Nephron (organoid): ENCODE data around the gene IQSEC1.

ENCODE experiments used
- H3K27ac Mint-ChIP-seq, 3 experiments: 2 replicates each; pipeline ENCODE4 v1.8.0; 2020; ENCODE audit warnings: mixed read lengths in 3 of 3, mild to moderate bottlenecking in 2 of 3, moderate library complexity in 1 of 3
- H3K27me3 Mint-ChIP-seq: 2 replicates; pipeline ENCODE4 v1.8.0; 2021; ENCODE audit warnings: low read depth, mild to moderate bottlenecking, moderate library complexity, mixed read lengths
- H3K36me3 Mint-ChIP-seq: 2 replicates; pipeline ENCODE4 v1.8.0; 2020; ENCODE audit warnings: low read depth, mixed read lengths
- H3K4me1 Mint-ChIP-seq: 2 replicates; pipeline ENCODE4 v1.8.0; 2020; ENCODE audit warnings: mixed read lengths
- H3K4me3 Mint-ChIP-seq, 3 experiments: 2 replicates each; pipeline ENCODE4 v1.8.0; 2020; ENCODE audit warnings: mild to moderate bottlenecking in 3 of 3, mixed read lengths in 3 of 3, moderate library complexity in 2 of 3
- H3K9me3 Mint-ChIP-seq: 2 replicates; pipeline ENCODE4 v1.8.0; 2020; ENCODE audit warnings: mixed read lengths
- TF ChIP-seq, protein P1 (sequence below), 3 experiments: fragments of 200-600 bp; sonication (generic); IDR thresholded peaks; one replicate each; pipeline ENCODE4 v1.5.0; 2021; ENCODE audit warnings: antibody characterized with exemption in 3 of 3; ENCODE audit not compliant: unreplicated experiment in 3 of 3

IQSEC1 gene

DNA sequence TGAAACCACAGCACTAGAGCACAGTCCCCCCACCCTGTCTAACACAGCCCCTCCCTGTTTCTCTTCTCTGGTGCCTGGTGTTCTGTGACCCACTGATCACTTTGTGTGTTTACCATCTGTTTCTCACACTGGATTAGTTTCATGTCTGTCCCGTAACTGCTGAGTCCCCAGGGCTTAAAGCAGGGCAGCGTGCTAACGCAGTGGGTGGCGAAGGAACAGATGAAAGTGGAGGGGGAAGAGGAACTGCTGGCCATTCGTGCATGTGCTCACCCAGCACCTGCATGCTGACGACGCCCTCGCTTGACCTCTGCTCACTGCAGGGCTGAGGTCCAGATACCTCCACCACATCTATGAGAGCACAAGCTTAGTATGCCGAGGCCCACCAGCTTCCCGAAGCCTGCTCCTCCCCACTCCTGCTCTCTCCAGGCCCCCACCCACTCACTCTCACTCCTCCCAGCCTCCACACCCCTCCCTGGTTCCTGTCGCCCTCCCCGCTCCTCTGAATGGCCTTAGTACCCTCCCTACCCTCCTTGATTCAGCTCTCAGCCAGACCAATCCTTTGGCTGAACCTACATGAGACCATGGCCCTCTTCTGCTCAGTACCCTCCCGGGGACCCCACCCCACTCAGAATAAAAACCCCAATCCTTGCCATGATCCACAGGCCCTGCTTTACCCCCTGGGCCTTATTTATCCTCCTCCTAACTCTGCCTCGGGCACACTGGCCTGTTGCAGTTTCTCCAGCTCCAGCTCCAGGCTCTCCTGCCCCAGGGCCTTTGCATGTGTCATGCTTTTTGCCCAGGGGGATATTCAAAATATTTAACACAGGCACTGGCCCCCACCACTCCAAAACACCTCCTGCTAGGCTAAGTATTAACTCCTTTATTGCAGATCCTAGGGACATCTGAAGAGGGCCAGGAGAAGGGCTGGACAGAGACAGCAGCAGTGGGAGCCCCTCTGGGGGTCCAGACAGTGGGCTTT is 15.1 kb upstream of the IQSEC1 start:
- Mint-ChIP-seq H3K4me3 (no peak overlapping the region), H3K9me3 (no peaks in the 10 kb centered on the region), H3K27me3 (peaks cover 38% of the 10 kb centered on the region), H3K4me1 (peaks cover 7% of the 10 kb centered on the region), H3K27ac (no peak overlapping the region), H3K36me3 (no peaks in the 10 kb centered on the region)
- TF ChIP-seq, protein P1, sequence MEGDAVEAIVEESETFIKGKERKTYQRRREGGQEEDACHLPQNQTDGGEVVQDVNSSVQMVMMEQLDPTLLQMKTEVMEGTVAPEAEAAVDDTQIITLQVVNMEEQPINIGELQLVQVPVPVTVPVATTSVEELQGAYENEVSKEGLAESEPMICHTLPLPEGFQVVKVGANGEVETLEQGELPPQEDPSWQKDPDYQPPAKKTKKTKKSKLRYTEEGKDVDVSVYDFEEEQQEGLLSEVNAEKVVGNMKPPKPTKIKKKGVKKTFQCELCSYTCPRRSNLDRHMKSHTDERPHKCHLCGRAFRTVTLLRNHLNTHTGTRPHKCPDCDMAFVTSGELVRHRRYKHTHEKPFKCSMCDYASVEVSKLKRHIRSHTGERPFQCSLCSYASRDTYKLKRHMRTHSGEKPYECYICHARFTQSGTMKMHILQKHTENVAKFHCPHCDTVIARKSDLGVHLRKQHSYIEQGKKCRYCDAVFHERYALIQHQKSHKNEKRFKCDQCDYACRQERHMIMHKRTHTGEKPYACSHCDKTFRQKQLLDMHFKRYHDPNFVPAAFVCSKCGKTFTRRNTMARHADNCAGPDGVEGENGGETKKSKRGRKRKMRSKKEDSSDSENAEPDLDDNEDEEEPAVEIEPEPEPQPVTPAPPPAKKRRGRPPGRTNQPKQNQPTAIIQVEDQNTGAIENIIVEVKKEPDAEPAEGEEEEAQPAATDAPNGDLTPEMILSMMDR (IDR thresholded peaks at IDR 0.05; ENCODE audit: unreplicated experiment in 3 of 3): no peak

DNA sequence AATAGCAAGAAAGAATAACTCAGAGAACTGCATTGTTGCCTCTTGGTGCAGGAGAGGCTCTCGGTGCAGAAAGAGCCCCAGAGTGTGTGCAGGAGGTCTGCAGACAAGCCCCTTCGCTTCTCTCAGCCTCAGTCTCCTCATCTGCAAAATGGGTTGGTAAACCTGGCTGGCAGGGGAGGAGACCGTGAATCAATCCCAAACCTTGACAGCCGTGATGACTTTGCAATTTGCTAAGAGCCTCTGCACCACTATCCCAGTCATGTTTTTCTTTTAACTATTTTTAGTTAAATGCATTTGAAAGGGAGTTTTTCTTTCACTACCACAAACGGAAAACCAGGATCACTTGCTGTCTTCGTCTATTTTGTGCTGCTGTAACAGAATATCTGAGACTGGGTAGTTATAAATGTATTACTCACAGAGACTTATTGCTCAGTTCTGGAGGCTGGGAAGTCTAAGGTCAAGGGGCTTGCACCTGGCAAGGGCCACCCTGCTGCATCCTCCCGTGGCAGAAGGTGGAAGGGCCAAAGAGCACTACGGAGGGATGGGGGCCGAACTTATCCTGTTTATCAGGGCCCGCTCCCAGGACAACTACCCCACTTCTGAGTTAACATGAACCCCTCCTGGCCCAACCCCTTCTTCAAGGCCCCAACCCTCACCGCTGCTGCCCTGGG is 14.2 kb upstream of the IQSEC1 start:
- Mint-ChIP-seq H3K27ac (no peak overlapping the region), H3K36me3 (no peaks in the 10 kb centered on the region), H3K4me1 (peaks cover 7% of the 10 kb centered on the region), H3K4me3 (no peak overlapping the region), H3K27me3 (peaks cover 31% of the 10 kb centered on the region), H3K9me3 (no peaks in the 10 kb centered on the region)
- TF ChIP-seq, protein P1 (IDR thresholded peaks at IDR 0.05; ENCODE audit: unreplicated experiment in 3 of 3): no peak

DNA sequence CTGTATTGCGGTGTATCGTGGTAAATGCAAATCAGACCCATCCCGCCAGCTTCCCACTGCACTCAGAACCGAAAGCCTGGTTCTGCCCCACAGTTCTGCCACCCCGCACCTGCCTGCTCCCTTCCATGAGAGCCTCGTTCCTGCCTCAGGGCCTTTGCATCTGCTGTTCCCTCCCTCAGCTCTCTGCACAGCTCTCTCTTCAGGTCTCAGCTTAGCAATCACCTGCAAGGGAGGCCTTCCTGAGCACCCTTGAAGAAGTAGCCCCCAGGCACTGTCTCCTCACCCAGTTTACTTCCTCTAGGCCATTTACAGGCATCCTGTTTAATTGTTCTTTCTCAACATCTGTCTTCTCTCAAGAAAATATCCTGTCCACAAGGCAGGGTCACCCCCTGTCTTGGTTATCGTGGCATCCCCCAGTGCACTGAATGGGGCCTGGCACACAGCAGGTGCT is 13.3 kb upstream of the IQSEC1 start:
- TF ChIP-seq, protein P1 (IDR thresholded peaks at IDR 0.05; ENCODE audit: unreplicated experiment in 3 of 3): no peak

DNA sequence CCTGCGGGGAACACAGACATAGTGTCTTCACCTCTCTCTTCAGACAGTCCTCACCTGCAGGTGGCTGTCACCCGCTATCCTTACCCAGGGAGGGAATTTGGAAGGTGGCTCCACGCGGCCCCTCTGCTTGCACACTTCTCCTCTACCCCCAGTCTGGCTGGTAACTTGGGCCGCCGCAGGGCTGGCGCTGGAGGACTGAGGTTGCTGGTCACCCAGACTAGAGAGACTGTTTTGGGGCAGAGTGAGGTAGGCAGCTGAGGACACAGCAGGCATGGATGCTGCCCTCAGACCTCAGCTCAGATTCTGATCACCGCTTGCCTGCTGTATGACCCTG is 12.6 kb upstream of the IQSEC1 start:
- Mint-ChIP-seq H3K4me3 (no peak overlapping the region), H3K27me3 (peaks cover 27% of the 10 kb centered on the region), H3K9me3 (no peaks in the 10 kb centered on the region), H3K4me1 (peaks cover 7% of the 10 kb centered on the region), H3K27ac (no peak overlapping the region), H3K36me3 (no peaks in the 10 kb centered on the region)
- TF ChIP-seq, protein P1 (IDR thresholded peaks at IDR 0.05; ENCODE audit: unreplicated experiment in 3 of 3): no peak

More for the DNA sequence above, 13.3 kb upstream of the IQSEC1 start:
- no peak overlapping the region for H3K27ac Mint-ChIP-seq
- H3K36me3 Mint-ChIP-seq: no peaks in the 10 kb centered on the region
- no peak overlapping the region for H3K4me3 Mint-ChIP-seq
- no peaks in the 10 kb centered on the region for H3K9me3 Mint-ChIP-seq
- H3K4me1 Mint-ChIP-seq: peaks cover 7% of the 10 kb centered on the region
- H3K27me3 Mint-ChIP-seq: peaks cover 27% of the 10 kb centered on the region

DNA sequence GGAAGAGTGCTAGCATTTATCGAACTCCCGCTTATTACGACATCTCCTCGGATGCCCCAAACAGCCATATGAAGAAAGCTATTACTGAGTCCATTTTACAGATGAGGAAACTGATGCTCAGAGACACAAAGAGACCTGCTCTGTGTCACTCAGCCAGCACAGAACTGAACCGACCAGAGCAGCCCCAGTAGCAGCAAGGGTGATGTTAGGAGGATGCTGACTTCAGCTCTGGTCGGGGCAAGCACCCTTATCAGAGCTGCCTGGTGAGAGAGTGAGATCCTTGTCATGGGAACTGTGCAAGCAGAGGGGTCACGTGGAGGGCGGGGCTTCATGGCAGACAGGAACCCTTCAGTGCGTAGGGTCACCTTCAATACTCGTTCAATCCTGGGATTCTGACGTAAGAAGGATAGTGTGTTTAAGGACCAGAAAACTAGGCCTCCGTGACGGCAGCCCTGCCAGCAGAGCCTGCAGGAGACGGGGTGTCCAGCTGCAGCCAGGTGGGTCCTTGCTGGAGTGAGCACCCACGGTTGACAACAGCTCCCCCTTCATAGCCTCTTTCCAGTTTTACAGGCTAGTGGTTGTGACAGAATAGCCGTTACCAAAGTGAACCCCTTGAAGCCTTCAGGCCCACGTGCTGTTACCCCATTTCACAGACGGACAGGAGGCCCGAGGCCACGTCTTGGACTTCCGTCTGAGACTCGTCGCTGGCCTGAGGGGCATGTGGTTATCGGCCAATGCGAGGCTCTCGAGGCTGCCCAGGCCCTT is 12.0 kb upstream of the IQSEC1 start:
- Mint-ChIP-seq H3K4me1 (peaks cover 7% of the 10 kb centered on the region), H3K36me3 (no peaks in the 10 kb centered on the region), H3K27ac (no peak overlapping the region), H3K27me3 (peaks cover 26% of the 10 kb centered on the region), H3K9me3 (no peaks in the 10 kb centered on the region), H3K4me3 (no peak overlapping the region)
- TF ChIP-seq, protein P1 (IDR thresholded peaks at IDR 0.05; ENCODE audit: unreplicated experiment in 3 of 3): no peak
